ENCODE data around the gene PPT1.

- TF ChIP-seq ZNF720 (CRISPR knock-in tag; IDR thresholded peaks at IDR 0.05) (no peak), IKZF4 (CRISPR knock-in tag; IDR thresholded peaks at IDR 0.05; ENCODE audit: borderline replicate concordance, low read depth, not compliant biosample characterization) (no peak), ZNF280B (CRISPR knock-in tag; IDR thresholded peaks at IDR 0.05; ENCODE audit: borderline replicate concordance) (no peak), CTCF (CRISPR knock-in tag; IDR thresholded peaks at IDR 0.05) (no peak), MTERF4 (CRISPR knock-in tag; IDR thresholded peaks at IDR 0.05) (no peak), ELK4 (CRISPR knock-in tag; IDR thresholded peaks at IDR 0.05; ENCODE audit: borderline replicate concordance) (no peak), CBFB (CRISPR knock-in tag; IDR thresholded peaks at IDR 0.05) (no peak), IRF2 (CRISPR knock-in tag; IDR thresholded peaks at IDR 0.05) (no peak), FOXA3 (CRISPR knock-in tag; IDR thresholded peaks at IDR 0.05) (no peak), NFRKB (IDR thresholded peaks at IDR 0.05) (no peak), FOXK1 (CRISPR knock-in tag; IDR thresholded peaks at IDR 0.05; ENCODE audit: borderline replicate concordance, low read depth) (no peak)
Observed at GRCh38 chr1:40059960-40060750, 36.9 kb downstream of the PPT1 start.
